22Rv1 (cell line): Measurements from ENCODE around the gene MTAP.

ENCODE experiments used
- ZFX ChIP-seq: fragments of 450-650 bp; IDR thresholded peaks from 2 replicates; pipeline ENCODE4 v1.6.1; 2017; ENCODE audit warnings: antibody characterized with exemption, borderline replicate concordance
- TF ChIP-seq, protein P1 (sequence below): fragments of 450-650 bp; IDR thresholded peaks from 2 replicates; pipeline ENCODE4 v1.5.1; 2017; ENCODE audit warnings: mild to moderate bottlenecking

DNA sequence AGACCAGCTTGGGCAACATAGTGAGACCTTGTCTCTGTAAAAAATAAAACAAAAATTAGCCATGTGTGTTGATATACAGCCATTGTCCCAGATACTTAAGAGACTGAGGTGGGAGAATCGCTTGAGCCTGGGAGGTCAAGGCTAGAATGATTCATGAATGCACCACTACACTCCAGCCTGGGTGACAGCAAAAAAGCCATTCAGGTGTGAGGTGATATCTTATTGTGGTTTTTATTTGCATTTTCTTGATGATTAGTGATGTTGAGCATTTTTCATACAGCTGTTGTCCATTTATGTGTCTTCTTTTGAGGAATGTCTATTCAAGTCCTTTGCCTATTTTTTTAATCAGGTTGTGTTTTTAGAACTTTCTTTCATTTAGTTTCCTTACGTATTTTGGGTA is 23.2 kb downstream of the MTAP start:
- TF ChIP-seq, protein P1, sequence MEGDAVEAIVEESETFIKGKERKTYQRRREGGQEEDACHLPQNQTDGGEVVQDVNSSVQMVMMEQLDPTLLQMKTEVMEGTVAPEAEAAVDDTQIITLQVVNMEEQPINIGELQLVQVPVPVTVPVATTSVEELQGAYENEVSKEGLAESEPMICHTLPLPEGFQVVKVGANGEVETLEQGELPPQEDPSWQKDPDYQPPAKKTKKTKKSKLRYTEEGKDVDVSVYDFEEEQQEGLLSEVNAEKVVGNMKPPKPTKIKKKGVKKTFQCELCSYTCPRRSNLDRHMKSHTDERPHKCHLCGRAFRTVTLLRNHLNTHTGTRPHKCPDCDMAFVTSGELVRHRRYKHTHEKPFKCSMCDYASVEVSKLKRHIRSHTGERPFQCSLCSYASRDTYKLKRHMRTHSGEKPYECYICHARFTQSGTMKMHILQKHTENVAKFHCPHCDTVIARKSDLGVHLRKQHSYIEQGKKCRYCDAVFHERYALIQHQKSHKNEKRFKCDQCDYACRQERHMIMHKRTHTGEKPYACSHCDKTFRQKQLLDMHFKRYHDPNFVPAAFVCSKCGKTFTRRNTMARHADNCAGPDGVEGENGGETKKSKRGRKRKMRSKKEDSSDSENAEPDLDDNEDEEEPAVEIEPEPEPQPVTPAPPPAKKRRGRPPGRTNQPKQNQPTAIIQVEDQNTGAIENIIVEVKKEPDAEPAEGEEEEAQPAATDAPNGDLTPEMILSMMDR = no peak
- TF ChIP-seq ZFX = no peak
